Body of pancreas (tissue), 4 donors: ENCODE results near the gene PPM1A. TPM values are rescaled to one million over a fixed set of nuclear protein-coding genes. Genes with fewer than 3 reads are reported as not detected.

Experiments used
- ATAC-seq: fragments of 150-250 bp; one replicate; pipeline ENCODE4 v1.9.1; 2016
- DNase-seq, 4 donors: peaks; one replicate each; pipeline ENCODE4 v3.0.0-alpha.2; 2019
- H3K27ac ChIP-seq, 4 donors: fragments of 200-600 bp; sonication (generic); 1 replicate in 3 of 4; 2 replicates in 1 of 4; pipeline versions ENCODE4 v1.5.1 to v1.6.1; 2016 to 2019; ENCODE audit warnings: mild to moderate bottlenecking in 1 of 4, mixed read lengths in 1 of 4, moderate library complexity in 1 of 4
- H3K27me3 ChIP-seq, 2 donors: fragments of 200-600 bp; sonication (generic); one replicate each; pipeline ENCODE4 v1.6.0; 2016; ENCODE audit warnings: mild to moderate bottlenecking in 1 of 2
- H3K36me3 ChIP-seq, 2 donors: fragments of 200-600 bp; sonication (generic); replicated peaks in 1 of 2; 2 replicates each; pipeline ENCODE4 v1.5.1; 2016; ENCODE audit warnings: low read depth in 2 of 2; ENCODE audit not compliant: insufficient read depth in 1 of 2
- H3K4me1 ChIP-seq: fragments of 200-600 bp; sonication (generic); one replicate; pipeline ENCODE4 v1.6.0; 2016
- H3K4me3 ChIP-seq, 2 donors: fragments of 200-600 bp; sonication (generic); 1 replicate in 1 of 2; 2 replicates in 1 of 2; pipeline ENCODE4 v1.5.1; 2016 to 2019
- H3K9me3 ChIP-seq, 3 donors: fragments of 200-600 bp; sonication (generic); 1 replicate in 2 of 3; 2 replicates in 1 of 3; pipeline ENCODE4 v1.5.1; 2016
- CTCF ChIP-seq, 7 experiments: fragments of 450-650 bp in 4 of 7; fragments of 200-600 bp in 3 of 7; sonication (generic) in 3 of 7; IDR thresholded peaks; one replicate each; pipeline ENCODE4 v1.5.1; 2016 to 2019; ENCODE audit warnings: antibody characterized with exemption in 7 of 7
- POLR2A ChIP-seq, 3 donors: fragments of 450-650 bp; IDR thresholded peaks; one replicate each; pipeline ENCODE4 v1.6.1; 2016; ENCODE audit warnings: antibody characterized with exemption in 3 of 3, mild to moderate bottlenecking in 2 of 3
- WGBS, 2 donors: methylation state at CpG; one replicate each; pipeline ENCODE4 v1.1.5; 2017; 5-methylcytosine and 5-hydroxymethylcytosine counted together
- intact Hi-C: fragments of 100-400 bp; cut with DNase I; formaldehyde crosslinking; loops from one replicate; pipeline ENCODE4 v1.15.1; 2023
- total RNA-seq, 2 donors: library from RNA; depleted of rRNA; stranded (reverse); fragments of >200 nt; gene quantifications; one replicate each; pipeline ENCODE4 v1.1.0, GENCODE V29; 2016

PPM1A gene
- total RNA-seq, 2 donors from 2014 or later: 12.5 to 24.1 TPM

GRCh38 chr14:60266021-60266937, 17.3 kb downstream of the PPM1A start:
- WGBS, 2 donors: 92 to 93% methylated on average over 1 of the region's 1 CpG
- Histone ChIP-seq H3K4me3 (no peak overlapping the region), H3K36me3 (no peaks in the 10 kb centered on the region), H3K27ac (no peak overlapping the region), H3K4me1 (peaks cover 10% of the 10 kb centered on the region), H3K27me3 (no peaks in the 10 kb centered on the region), H3K9me3 (no peaks in the 10 kb centered on the region)
- no peak for ATAC-seq
- TF ChIP-seq CTCF (IDR thresholded peaks at IDR 0.05) (peak in 4 of 7 experiments; percentile 19 to 38 (median 24)), POLR2A (IDR thresholded peaks at IDR 0.05) (no peak)
- DNase-seq: peak in 1 of 4 donors; percentile 36
- intact Hi-C loops: no loop called here

DNA sequence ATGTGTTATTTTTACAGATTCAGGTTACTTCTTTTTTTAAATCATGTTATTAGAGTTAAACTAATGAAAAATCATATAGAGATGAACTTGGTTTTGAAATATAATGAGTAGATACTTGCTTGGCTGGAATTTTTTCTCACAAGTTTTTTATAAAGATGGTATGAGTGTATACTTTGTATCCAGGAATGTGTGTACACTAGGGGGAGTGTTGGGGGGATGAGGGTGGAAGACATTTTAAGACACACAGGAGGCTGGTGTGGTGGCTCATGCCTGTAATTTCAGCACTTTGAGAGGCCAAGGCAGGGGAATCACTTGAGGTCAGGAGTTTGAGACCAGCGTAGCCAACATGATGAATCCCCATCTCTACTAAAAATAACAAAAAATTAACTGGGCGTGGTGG, 23.2 kb downstream of the PPM1A start:
- Histone ChIP-seq H3K36me3 (no peaks in the 10 kb centered on the region), H3K4me3 (no peak overlapping the region), H3K4me1 (peaks cover 37% of the 10 kb centered on the region), H3K27ac (no peak overlapping the region), H3K27me3 (no peaks in the 10 kb centered on the region), H3K9me3 (no peaks in the 10 kb centered on the region)
- intact Hi-C loops: no loop called here
- no peak for TF ChIP-seq POLR2A (IDR thresholded peaks at IDR 0.05)
- no peak for TF ChIP-seq CTCF (IDR thresholded peaks at IDR 0.05)
- WGBS, 2 donors: 92 to 100% methylated on average over 2 of the region's 2 CpGs
- DNase-seq: no peak
- no peak for ATAC-seq

DNA sequence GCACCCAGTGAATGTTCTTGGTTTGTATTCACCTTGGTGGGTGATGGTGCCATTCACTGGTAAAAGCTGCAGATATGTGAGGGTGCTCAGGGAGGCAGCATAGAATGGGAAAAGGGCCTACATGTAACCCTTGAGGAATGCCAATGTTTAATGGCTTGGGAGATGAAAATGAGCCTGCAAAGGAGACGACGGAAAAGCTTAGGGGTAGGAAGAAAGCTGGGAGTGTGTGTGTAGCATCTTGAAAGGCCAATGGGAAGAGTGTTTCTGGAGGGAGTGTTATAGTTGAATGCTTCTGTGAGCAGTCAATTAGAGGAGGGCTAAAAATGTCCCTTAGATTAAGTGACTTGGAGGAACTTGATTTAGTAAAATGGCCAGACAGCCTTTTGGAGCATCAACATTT, 24.9 kb downstream of the PPM1A start:
- no peaks in the 10 kb centered on the region for H3K36me3 ChIP-seq
- no peak overlapping the region for H3K27ac ChIP-seq
- DNase-seq (no peak), ATAC-seq (no peak)
- H3K4me3 ChIP-seq: no peak overlapping the region
- intact Hi-C loops: no loop called here
- TF ChIP-seq POLR2A (IDR thresholded peaks at IDR 0.05) (no peak), CTCF (IDR thresholded peaks at IDR 0.05) (no peak)
- WGBS, 2 donors: 85 to 94% methylated on average over 2 of the region's 2 CpGs
- no peaks in the 10 kb centered on the region for H3K9me3 ChIP-seq
- H3K27me3 ChIP-seq: no peaks in the 10 kb centered on the region
- H3K4me1 ChIP-seq: peaks cover 43% of the 10 kb centered on the region

DNA sequence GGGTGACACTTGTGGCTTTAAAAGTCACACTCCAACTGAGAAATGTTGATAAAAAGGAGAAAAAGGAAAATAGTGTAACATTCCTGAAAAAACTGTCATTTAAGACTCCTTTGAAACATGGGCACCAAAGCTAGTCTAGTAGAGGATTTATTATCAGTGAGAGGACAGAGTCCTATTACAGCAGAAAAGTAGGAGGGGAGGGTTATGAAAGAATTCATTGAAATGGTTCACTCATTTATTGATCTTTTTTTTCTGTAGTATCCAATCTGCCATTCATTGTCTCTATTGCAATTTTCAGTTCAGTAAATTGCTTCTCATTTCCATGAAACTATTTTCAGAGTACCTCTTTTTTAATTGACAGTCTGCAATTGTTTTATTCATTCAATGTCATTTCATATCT, 25.4 kb downstream of the PPM1A start:
- ATAC-seq: no peak
- Histone ChIP-seq H3K27ac (no peak overlapping the region), H3K4me3 (no peak overlapping the region), H3K27me3 (no peaks in the 10 kb centered on the region), H3K36me3 (no peaks in the 10 kb centered on the region), H3K9me3 (no peaks in the 10 kb centered on the region), H3K4me1 (peaks cover 43% of the 10 kb centered on the region)
- DNase-seq: no peak
- intact Hi-C loops: no loop called here
- TF ChIP-seq CTCF (IDR thresholded peaks at IDR 0.05): no peak

GRCh38 chr14:60275932-60276331, 26.9 kb downstream of the PPM1A start:
- DNase-seq (no peak), ATAC-seq (no peak)
- Histone ChIP-seq H3K4me1 (peaks cover 43% of the 10 kb centered on the region), H3K4me3 (no peak overlapping the region), H3K9me3 (no peaks in the 10 kb centered on the region), H3K36me3 (no peaks in the 10 kb centered on the region), H3K27ac (no peak overlapping the region), H3K27me3 (no peaks in the 10 kb centered on the region)
- 55 to 61% methylated on average over 4 of the region's 4 CpGs for WGBS, 2 donors
- TF ChIP-seq CTCF (IDR thresholded peaks at IDR 0.05): no peak
- no peak for TF ChIP-seq POLR2A (IDR thresholded peaks at IDR 0.05)
- intact Hi-C loops: no loop called here
